ENCODE results near the gene PRTG.

Gene PRTG

GRCh38 chr15:55619783-55620182 lies 123.2 kb downstream of the PRTG start:
- Histone ChIP-seq H3K27me3 (ENCODE audit: low read depth, low read length) (no peaks in the 10 kb centered on the region), H3K36me3 (replicated peaks; ENCODE audit: low read depth, low read length) (no peaks in the 10 kb centered on the region), H2AFZ (ENCODE audit: low read depth, low read length) (peak overlapping the region; percentile 71), H3K4me2 (ENCODE audit: low read length) (peak overlapping the region; percentile 77), H3K9ac (ENCODE audit: low read length) (peak overlapping the region; percentile 68), H3K79me2 (ENCODE audit: low read length) (peaks cover 8% of the 10 kb centered on the region; the same call in 1 of the 2 replicates), H3K9me3 (ENCODE audit: insufficient read depth, low read length) (no peaks in the 10 kb centered on the region), H3K27ac (ENCODE audit: low read length) (peak overlapping the region; percentile 88), H4K20me1 (ENCODE audit: insufficient read depth, low read length) (no peaks in the 10 kb centered on the region), H3K4me3 (ENCODE audit: low read length) (peak overlapping the region; percentile 73), H3K4me1 (ENCODE audit: low read length) (peaks cover 62% of the 10 kb centered on the region)
- TF ChIP-seq, protein P1, sequence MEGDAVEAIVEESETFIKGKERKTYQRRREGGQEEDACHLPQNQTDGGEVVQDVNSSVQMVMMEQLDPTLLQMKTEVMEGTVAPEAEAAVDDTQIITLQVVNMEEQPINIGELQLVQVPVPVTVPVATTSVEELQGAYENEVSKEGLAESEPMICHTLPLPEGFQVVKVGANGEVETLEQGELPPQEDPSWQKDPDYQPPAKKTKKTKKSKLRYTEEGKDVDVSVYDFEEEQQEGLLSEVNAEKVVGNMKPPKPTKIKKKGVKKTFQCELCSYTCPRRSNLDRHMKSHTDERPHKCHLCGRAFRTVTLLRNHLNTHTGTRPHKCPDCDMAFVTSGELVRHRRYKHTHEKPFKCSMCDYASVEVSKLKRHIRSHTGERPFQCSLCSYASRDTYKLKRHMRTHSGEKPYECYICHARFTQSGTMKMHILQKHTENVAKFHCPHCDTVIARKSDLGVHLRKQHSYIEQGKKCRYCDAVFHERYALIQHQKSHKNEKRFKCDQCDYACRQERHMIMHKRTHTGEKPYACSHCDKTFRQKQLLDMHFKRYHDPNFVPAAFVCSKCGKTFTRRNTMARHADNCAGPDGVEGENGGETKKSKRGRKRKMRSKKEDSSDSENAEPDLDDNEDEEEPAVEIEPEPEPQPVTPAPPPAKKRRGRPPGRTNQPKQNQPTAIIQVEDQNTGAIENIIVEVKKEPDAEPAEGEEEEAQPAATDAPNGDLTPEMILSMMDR (IDR thresholded peaks at IDR 0.05; ENCODE audit: low read depth, low read length): no peak
- TF ChIP-seq EZH2phosphoT487 (IDR thresholded peaks at IDR 0.05; ENCODE audit: low read depth): no peak

GRCh38 chr15:55618387-55618786 lies 124.6 kb downstream of the PRTG start:
- no peaks in the 10 kb centered on the region for H3K9me3 ChIP-seq (ENCODE audit: insufficient read depth, low read length)

DNA sequence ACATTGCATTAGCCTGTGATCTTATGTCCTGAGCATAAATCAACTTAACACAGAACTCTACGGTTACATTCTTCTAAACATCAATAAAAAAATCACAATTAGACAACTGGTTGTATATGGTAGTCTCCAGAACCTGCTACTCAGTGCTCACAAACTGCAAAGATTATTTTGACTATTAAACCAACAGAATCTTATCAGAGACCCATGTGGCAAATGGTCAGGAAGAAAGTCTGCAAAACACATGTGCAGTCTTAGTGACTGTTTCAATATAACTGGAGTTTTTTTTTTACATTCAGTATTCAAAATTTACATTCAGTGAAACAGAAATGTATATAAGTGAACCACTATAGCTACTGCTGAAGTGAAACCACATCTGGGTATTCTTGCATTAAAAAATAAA lies 127.5 kb downstream of the PRTG start:
- Histone ChIP-seq H3K27me3 (ENCODE audit: low read depth, low read length) (no peaks in the 10 kb centered on the region), H3K4me1 (ENCODE audit: low read length) (peaks cover 66% of the 10 kb centered on the region), H3K4me2 (ENCODE audit: low read length) (peak overlapping the region; percentile 73), H3K27ac (ENCODE audit: low read length) (peak overlapping the region; percentile 46), H3K36me3 (replicated peaks; ENCODE audit: low read depth, low read length) (peaks cover 2% of the 10 kb centered on the region), H3K79me2 (ENCODE audit: low read length) (peaks cover 11% of the 10 kb centered on the region; the same call in 1 of the 2 replicates), H3K4me3 (ENCODE audit: low read length) (peak overlapping the region; percentile 54), H2AFZ (ENCODE audit: low read depth, low read length) (peak overlapping the region; percentile 24), H3K9me3 (ENCODE audit: insufficient read depth, low read length) (no peaks in the 10 kb centered on the region), H3K9ac (ENCODE audit: low read length) (peak overlapping the region; percentile 31), H4K20me1 (ENCODE audit: insufficient read depth, low read length) (no peaks in the 10 kb centered on the region)
- TF ChIP-seq, protein P1 (IDR thresholded peaks at IDR 0.05; ENCODE audit: low read depth, low read length): no peak
- no peak for TF ChIP-seq EZH2phosphoT487 (IDR thresholded peaks at IDR 0.05; ENCODE audit: low read depth)

More at GRCh38 chr15:55618387-55618786, 124.6 kb downstream of the PRTG start:
- Histone ChIP-seq H3K9ac (ENCODE audit: low read length) (peak overlapping the region; percentile 68), H3K36me3 (replicated peaks; ENCODE audit: low read depth, low read length) (no peaks in the 10 kb centered on the region), H3K27me3 (ENCODE audit: low read depth, low read length) (no peaks in the 10 kb centered on the region), H3K79me2 (ENCODE audit: low read length) (peaks cover 11% of the 10 kb centered on the region; the same call in 1 of the 2 replicates), H3K27ac (ENCODE audit: low read length) (peak overlapping the region; percentile 88), H3K4me3 (ENCODE audit: low read length) (peak overlapping the region; percentile 73), H2AFZ (ENCODE audit: low read depth, low read length) (peak overlapping the region; percentile 71), H3K4me2 (ENCODE audit: low read length) (peak overlapping the region; percentile 77), H4K20me1 (ENCODE audit: insufficient read depth, low read length) (no peaks in the 10 kb centered on the region), H3K4me1 (ENCODE audit: low read length) (peaks cover 67% of the 10 kb centered on the region)
- TF ChIP-seq, protein P1 (IDR thresholded peaks at IDR 0.05; ENCODE audit: low read depth, low read length): no peak
- TF ChIP-seq EZH2phosphoT487 (IDR thresholded peaks at IDR 0.05; ENCODE audit: low read depth): no peak

- Histone ChIP-seq H2AFZ (ENCODE audit: low read depth, low read length) (no peak overlapping the region), H3K9ac (ENCODE audit: low read length) (no peak overlapping the region), H4K20me1 (ENCODE audit: insufficient read depth, low read length) (no peaks in the 10 kb centered on the region), H3K27me3 (ENCODE audit: low read depth, low read length) (no peaks in the 10 kb centered on the region), H3K79me2 (ENCODE audit: low read length) (peaks cover 11% of the 10 kb centered on the region; the same call in 1 of the 2 replicates), H3K4me3 (ENCODE audit: low read length) (no peak overlapping the region), H3K9me3 (ENCODE audit: insufficient read depth, low read length) (no peaks in the 10 kb centered on the region), H3K4me1 (ENCODE audit: low read length) (peaks cover 48% of the 10 kb centered on the region), H3K4me2 (ENCODE audit: low read length) (no peak overlapping the region), H3K36me3 (replicated peaks; ENCODE audit: low read depth, low read length) (peaks cover 4% of the 10 kb centered on the region), H3K27ac (ENCODE audit: low read length) (no peak overlapping the region)
- TF ChIP-seq, protein P1 (IDR thresholded peaks at IDR 0.05; ENCODE audit: low read depth, low read length): no peak
- TF ChIP-seq EZH2phosphoT487 (IDR thresholded peaks at IDR 0.05; ENCODE audit: low read depth): no peak
These were observed 129.2 kb downstream of the PRTG start for GRCh38 chr15:55613727-55614126.

All from OCI-LY3 (cell line).